Measurements from ENCODE around the gene TUBA1C.
A peak's percentile ranks its signal among the peaks of the same experiment; 100 is the strongest.

The TUBA1C gene

DNA sequence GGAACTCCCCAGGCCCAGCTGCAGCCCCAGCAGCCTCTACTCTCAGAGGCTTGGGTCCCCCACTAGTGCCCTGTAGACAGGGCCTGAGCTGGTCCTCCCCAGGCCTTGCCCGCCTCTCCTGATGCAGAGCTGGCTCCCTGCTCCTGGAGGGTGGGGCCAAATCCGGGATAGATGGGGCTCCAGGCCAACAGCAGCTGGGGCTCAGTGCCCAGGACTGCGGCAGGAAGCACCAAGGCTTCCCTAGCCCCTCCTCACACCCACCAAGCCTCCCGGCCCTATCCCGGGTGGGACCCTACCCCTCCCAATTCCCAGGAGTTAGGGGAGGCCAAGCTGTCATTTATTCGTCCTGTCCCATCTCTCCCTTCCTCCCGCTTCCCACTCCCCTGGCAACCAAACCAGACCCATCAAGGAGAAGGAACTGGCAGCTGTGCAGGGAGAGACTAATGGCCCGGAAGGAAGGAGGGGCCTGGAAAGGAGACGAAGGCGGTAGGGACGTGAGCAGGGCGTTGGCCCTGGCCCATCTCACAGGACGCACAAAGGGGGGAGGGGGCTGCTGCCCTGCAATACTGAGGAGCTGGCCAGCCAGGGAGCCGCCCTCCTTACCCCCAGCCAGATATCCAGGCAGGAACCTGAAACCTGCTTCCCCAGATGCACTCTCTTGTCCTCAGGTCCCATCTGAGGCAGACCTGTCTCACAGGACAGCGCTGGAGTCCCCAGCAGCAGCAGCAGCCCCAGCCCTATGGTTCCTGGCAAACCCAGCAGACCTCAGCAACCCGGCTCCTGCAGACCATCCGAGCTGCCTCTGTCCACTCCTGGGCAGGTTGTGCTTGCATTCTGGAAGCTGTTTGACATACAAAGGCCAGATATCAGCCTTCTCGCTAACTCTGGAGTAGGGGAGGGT lies 28.4 kb downstream of the TUBA1C start:
- no peak for DNase-seq
- no peaks in the 10 kb centered on the region for H3K9me3 ChIP-seq (ENCODE audit: control insufficient read depth, low read length)
- no peak overlapping the region for H3K4me2 ChIP-seq (ENCODE audit: low read length, poor library complexity, severe bottlenecking)
- H4K91ac ChIP-seq (ENCODE audit: low read length), result no peak overlapping the region
- peak overlapping the region in 1 of 2 experiments; percentile 26 for H3K14ac ChIP-seq (ENCODE audit: low read length in 2 of 2)
- no peak overlapping the region for H3K4me3 ChIP-seq (ENCODE audit: insufficient read depth in 1 of 2, low read depth in 1 of 2, low read length in 2 of 2)
- no peaks in the 10 kb centered on the region for H3K79me1 ChIP-seq (replicated peaks; ENCODE audit: low read length, poor library complexity, severe bottlenecking)
- H2AK5ac ChIP-seq (ENCODE audit: low read length, severe bottlenecking), result no peak overlapping the region
- peaks cover 51 to 60% of the 10 kb centered on the region in 2 experiments for H3K27me3 ChIP-seq (ENCODE audit: control insufficient read depth in 1 of 2, insufficient read depth in 1 of 2, low read length in 2 of 2)
- H3K18ac ChIP-seq (ENCODE audit: low read depth in 1 of 2, low read length in 2 of 2), result no peak overlapping the region
- no peak overlapping the region for H2BK12ac ChIP-seq (ENCODE audit: low read length in 2 of 2)
- H2BK5ac ChIP-seq (ENCODE audit: low read depth, low read length, poor library complexity, severe bottlenecking), result no peak overlapping the region
- H3K36me3 ChIP-seq (ENCODE audit: control insufficient read depth in 1 of 2, insufficient read depth in 2 of 2, low read depth in 1 of 2, low read length in 2 of 2), result no peaks in the 10 kb centered on the region
- H2BK120ac ChIP-seq (ENCODE audit: low read depth, low read length), result no peak overlapping the region
- no peak overlapping the region for H3K27ac ChIP-seq (ENCODE audit: low read length, poor library complexity, severe bottlenecking)
- H4K8ac ChIP-seq (ENCODE audit: low read length), result no peak overlapping the region
- H2AFZ ChIP-seq (ENCODE audit: low read depth, low read length), result no peak overlapping the region
- no peak overlapping the region for H3K4ac ChIP-seq (ENCODE audit: low read depth in 1 of 2, low read length in 2 of 2)
- no peak overlapping the region for H3K23ac ChIP-seq (ENCODE audit: low read length in 2 of 2)
- no peak overlapping the region for H2BK15ac ChIP-seq (ENCODE audit: low read depth, poor library complexity, severe bottlenecking)
- peaks cover 20% of the 10 kb centered on the region for H3K4me1 ChIP-seq (ENCODE audit: control insufficient read depth, insufficient read depth, low read depth, low read length)
- no peak overlapping the region for H3K9ac ChIP-seq (ENCODE audit: low read length)
- WGBS, result 13% methylated on average over 16 of the region's 18 CpGs

- Histone ChIP-seq H3K79me1 (replicated peaks; ENCODE audit: low read length, poor library complexity, severe bottlenecking) (no peaks in the 10 kb centered on the region), H3K4ac (ENCODE audit: low read depth in 1 of 2, low read length in 2 of 2) (no peak overlapping the region), H3K9me3 (ENCODE audit: control insufficient read depth, low read length) (no peaks in the 10 kb centered on the region), H3K9ac (ENCODE audit: low read length) (no peak overlapping the region), H3K4me1 (ENCODE audit: control insufficient read depth, insufficient read depth, low read depth, low read length) (peaks cover 20% of the 10 kb centered on the region), H3K23ac (ENCODE audit: low read length in 2 of 2) (no peak overlapping the region), H2BK120ac (ENCODE audit: low read depth, low read length) (no peak overlapping the region), H2AFZ (ENCODE audit: low read depth, low read length) (no peak overlapping the region), H2BK15ac (ENCODE audit: low read depth, poor library complexity, severe bottlenecking) (no peak overlapping the region), H3K18ac (ENCODE audit: low read depth in 1 of 2, low read length in 2 of 2) (no peak overlapping the region), H2AK5ac (ENCODE audit: low read length, severe bottlenecking) (no peak overlapping the region), H3K4me2 (ENCODE audit: low read length, poor library complexity, severe bottlenecking) (no peak overlapping the region), H3K27ac (ENCODE audit: low read length, poor library complexity, severe bottlenecking) (no peak overlapping the region), H3K36me3 (ENCODE audit: control insufficient read depth in 1 of 2, insufficient read depth in 2 of 2, low read depth in 1 of 2, low read length in 2 of 2) (no peaks in the 10 kb centered on the region), H3K27me3 (ENCODE audit: control insufficient read depth in 1 of 2, insufficient read depth in 1 of 2, low read length in 2 of 2) (peaks cover 57 to 67% of the 10 kb centered on the region in 2 experiments), H3K14ac (ENCODE audit: low read length in 2 of 2) (no peak overlapping the region), H4K91ac (ENCODE audit: low read length) (no peak overlapping the region), H3K4me3 (ENCODE audit: insufficient read depth in 1 of 2, low read depth in 1 of 2, low read length in 2 of 2) (no peak overlapping the region), H4K8ac (ENCODE audit: low read length) (no peak overlapping the region), H2BK12ac (ENCODE audit: low read length in 2 of 2) (no peak overlapping the region), H2BK5ac (ENCODE audit: low read depth, low read length, poor library complexity, severe bottlenecking) (no peak overlapping the region)
- DNase-seq, result no peak
- WGBS, result 28% methylated on average over 3 of the region's 8 CpGs
Observed at GRCh38 chr12:49294086-49294803, 29.4 kb downstream of the TUBA1C start.

DNA sequence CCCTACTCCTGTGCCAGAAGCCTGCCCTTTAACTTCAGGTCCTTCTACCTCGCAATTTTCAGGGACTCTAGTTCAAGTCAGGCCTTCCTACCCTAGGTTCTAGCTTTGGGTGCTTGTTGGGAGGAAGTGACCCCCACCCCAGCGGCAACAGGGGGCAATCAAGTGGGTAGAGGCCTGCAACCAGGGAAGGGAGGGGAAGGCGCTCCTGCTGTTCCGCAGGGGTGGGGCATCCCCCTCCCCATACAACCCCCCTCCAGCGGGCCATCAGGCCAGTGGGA lies 29.9 kb downstream of the TUBA1C start:
- no peaks in the 10 kb centered on the region for H3K79me1 ChIP-seq (replicated peaks; ENCODE audit: low read length, poor library complexity, severe bottlenecking)
- no peak overlapping the region for H2BK120ac ChIP-seq (ENCODE audit: low read depth, low read length)
- peaks cover 20% of the 10 kb centered on the region for H3K4me1 ChIP-seq (ENCODE audit: control insufficient read depth, insufficient read depth, low read depth, low read length)
- H2BK15ac ChIP-seq (ENCODE audit: low read depth, poor library complexity, severe bottlenecking), result no peak overlapping the region
- no peak overlapping the region for H2AK5ac ChIP-seq (ENCODE audit: low read length, severe bottlenecking)
- no peak overlapping the region for H3K23ac ChIP-seq (ENCODE audit: low read length in 2 of 2)
- H3K27ac ChIP-seq (ENCODE audit: low read length, poor library complexity, severe bottlenecking), result no peak overlapping the region
- no peak overlapping the region for H4K8ac ChIP-seq (ENCODE audit: low read length)
- no peak overlapping the region for H2BK12ac ChIP-seq (ENCODE audit: low read length in 2 of 2)
- no peak overlapping the region for H3K4me3 ChIP-seq (ENCODE audit: insufficient read depth in 1 of 2, low read depth in 1 of 2, low read length in 2 of 2)
- no peak overlapping the region for H3K18ac ChIP-seq (ENCODE audit: low read depth in 1 of 2, low read length in 2 of 2)
- no peaks in the 10 kb centered on the region for H3K36me3 ChIP-seq (ENCODE audit: control insufficient read depth in 1 of 2, insufficient read depth in 2 of 2, low read depth in 1 of 2, low read length in 2 of 2)
- DNase-seq, result no peak
- WGBS, result 7% methylated on average over 2 of the region's 5 CpGs
- H3K9ac ChIP-seq (ENCODE audit: low read length), result no peak overlapping the region
- no peak overlapping the region for H2BK5ac ChIP-seq (ENCODE audit: low read depth, low read length, poor library complexity, severe bottlenecking)
- no peak overlapping the region for H3K4ac ChIP-seq (ENCODE audit: low read depth in 1 of 2, low read length in 2 of 2)
- H3K4me2 ChIP-seq (ENCODE audit: low read length, poor library complexity, severe bottlenecking), result no peak overlapping the region
- no peaks in the 10 kb centered on the region for H3K9me3 ChIP-seq (ENCODE audit: control insufficient read depth, low read length)
- no peak overlapping the region for H2AFZ ChIP-seq (ENCODE audit: low read depth, low read length)
- no peak overlapping the region for H4K91ac ChIP-seq (ENCODE audit: low read length)
- H3K27me3 ChIP-seq (ENCODE audit: control insufficient read depth in 1 of 2, insufficient read depth in 1 of 2, low read length in 2 of 2), result peaks cover 57 to 67% of the 10 kb centered on the region in 2 experiments
- no peak overlapping the region for H3K14ac ChIP-seq (ENCODE audit: low read length in 2 of 2)
